SK-N-MC (cell line): ENCODE results near the gene MACROD2.

Experiments used
- EZH2 ChIP-seq: fragments of 200-600 bp; sonication (generic); IDR thresholded peaks from one replicate; pipeline ENCODE4 v1.6.1; 2017; ENCODE audit warnings: antibody characterized with exemption
- FOXP2 ChIP-seq: optimal IDR thresholded peaks from 2 replicates; pipeline ENCODE3; 2011; ENCODE audit warnings: mild to moderate bottlenecking, moderate library complexity; ENCODE audit not compliant: insufficient read depth; ENCODE audit errors: extremely low read length, control extremely low read depth
- POLR2AphosphoS5 ChIP-seq: IDR thresholded peaks from 2 replicates; pipeline ENCODE4 v1.6.1; 2012; ENCODE audit warnings: mild to moderate bottlenecking, low read depth, low read length, borderline replicate concordance

GRCh38 chr20:14878676-14879019 is 883.3 kb downstream of the MACROD2 start:
- TF ChIP-seq EZH2, result no peak
- no peak for TF ChIP-seq POLR2AphosphoS5
- no peak for TF ChIP-seq FOXP2
